Rectal smooth muscle tissue (tissue), 1 donor: Measurements from ENCODE around the gene CYBB.

Experiments used
- H3K27ac ChIP-seq: one replicate; pipeline ENCODE4 v1.7.0; 2013; ENCODE audit warnings: low read depth, low read length, inconsistent platforms
- H3K27me3 ChIP-seq: one replicate; pipeline ENCODE4 v1.7.0; 2013; ENCODE audit warnings: low read length; ENCODE audit not compliant: control insufficient read depth, insufficient read depth
- H3K36me3 ChIP-seq: one replicate; pipeline ENCODE4 v1.7.0; 2013; ENCODE audit warnings: low read length; ENCODE audit not compliant: control insufficient read depth, insufficient read depth
- H3K4me1 ChIP-seq: one replicate; pipeline ENCODE4 v1.7.0; 2013; ENCODE audit warnings: low read length; ENCODE audit not compliant: control insufficient read depth, insufficient read depth
- H3K4me3 ChIP-seq: one replicate; pipeline ENCODE4 v1.7.0; 2013; ENCODE audit warnings: low read length
- H3K9ac ChIP-seq: one replicate; pipeline ENCODE4 v1.7.0; 2013; ENCODE audit warnings: low read length

CYBB gene

GRCh38 chrX:37820646-37821045, 40.8 kb downstream of the CYBB start:
- Histone ChIP-seq H3K27ac (no peak overlapping the region), H3K4me1 (peaks cover 2% of the 10 kb centered on the region), H3K27me3 (no peaks in the 10 kb centered on the region), H3K9ac (no peak overlapping the region), H3K4me3 (no peak overlapping the region), H3K36me3 (no peaks in the 10 kb centered on the region)

DNA sequence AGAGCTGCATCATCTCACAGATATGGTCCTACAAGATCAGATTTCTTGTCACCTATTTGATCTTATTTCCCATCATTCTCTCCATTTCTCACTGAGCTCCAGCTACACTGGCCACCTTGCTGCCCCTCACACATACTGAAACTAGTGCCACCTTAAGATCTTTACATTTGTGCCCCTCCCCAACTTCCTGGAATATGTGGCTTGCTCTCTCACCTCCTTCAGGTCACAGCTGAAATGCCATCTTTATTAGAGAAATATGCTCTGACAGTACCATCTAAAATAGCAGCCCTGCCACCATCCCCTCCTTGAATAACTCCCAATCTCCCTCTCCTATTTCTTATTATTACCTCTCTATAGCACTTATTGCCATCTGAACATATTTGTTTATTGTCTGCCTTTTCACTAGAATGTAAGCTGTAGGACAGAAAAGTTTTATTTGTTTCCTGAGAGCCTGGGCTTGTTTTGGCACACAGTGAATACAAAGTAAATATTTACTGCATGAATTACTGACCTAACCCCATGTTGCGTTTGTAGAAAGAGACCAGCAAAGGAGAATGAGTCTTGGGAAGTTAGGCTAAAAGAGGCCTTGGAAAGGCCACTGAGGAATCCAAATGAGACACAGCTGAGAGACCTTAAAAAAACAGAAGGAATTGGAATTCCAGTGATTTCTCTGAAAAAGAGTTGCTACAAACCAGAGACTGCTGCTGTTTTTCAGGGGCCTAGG, 44.8 kb downstream of the CYBB start:
- H3K36me3 ChIP-seq, result no peaks in the 10 kb centered on the region
- no peak overlapping the region for H3K4me3 ChIP-seq
- H3K27ac ChIP-seq, result no peak overlapping the region
- no peak overlapping the region for H3K9ac ChIP-seq
- peaks cover 3% of the 10 kb centered on the region for H3K27me3 ChIP-seq
- H3K4me1 ChIP-seq, result peaks cover 2% of the 10 kb centered on the region

DNA sequence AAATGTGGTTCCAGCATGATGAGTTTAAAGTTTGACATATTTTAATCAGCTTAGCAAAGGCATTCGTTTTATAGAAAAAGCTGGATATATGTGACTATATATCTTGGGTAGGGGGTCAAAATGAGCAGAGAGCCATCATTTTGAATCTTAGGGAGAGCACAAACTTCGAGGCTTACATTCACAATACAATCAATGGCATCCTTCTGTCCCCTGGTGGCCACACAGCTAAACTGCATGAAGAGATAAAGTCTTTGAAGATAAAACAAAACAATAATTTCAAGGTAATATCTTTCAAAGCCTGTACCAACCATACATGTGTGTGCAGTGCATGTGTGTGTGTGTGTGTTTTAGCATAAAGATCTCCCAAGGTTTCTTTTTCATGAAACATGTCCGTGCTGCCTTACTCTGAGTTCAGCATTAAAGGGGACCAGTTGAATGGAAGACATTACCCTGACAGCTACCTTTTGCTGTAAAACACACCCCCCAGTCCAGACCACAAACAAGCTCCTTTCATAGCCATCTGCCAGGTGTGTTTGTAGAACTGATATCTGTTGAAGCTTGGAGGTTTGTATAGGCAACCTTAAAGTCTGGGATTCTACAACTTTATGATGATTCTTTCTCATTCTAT, 45.5 kb downstream of the CYBB start:
- H3K4me3 ChIP-seq, result no peak overlapping the region
- H3K27me3 ChIP-seq, result peaks cover 3% of the 10 kb centered on the region
- H3K36me3 ChIP-seq, result no peaks in the 10 kb centered on the region
- H3K4me1 ChIP-seq, result peaks cover 2% of the 10 kb centered on the region
- H3K27ac ChIP-seq, result no peak overlapping the region
- no peak overlapping the region for H3K9ac ChIP-seq

DNA sequence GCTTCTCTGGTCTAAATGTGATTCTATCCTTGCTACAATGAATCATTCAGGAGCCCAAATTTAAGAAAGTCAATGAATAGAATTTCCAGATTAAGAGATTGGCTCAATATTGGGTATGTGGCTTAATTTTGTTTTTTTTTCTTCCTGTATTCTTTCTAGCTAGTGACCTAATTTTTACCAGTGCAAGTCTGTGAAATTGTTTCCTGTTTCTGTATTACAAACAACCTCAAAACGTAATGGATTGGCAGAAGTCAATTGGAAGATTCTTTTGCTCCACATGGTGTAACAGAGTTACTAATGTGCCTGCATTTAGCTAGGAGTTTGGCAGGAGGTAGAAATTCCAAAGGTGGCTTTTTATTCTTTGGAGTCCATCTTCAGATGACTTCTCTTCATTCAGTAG, 49.9 kb downstream of the CYBB start:
- Histone ChIP-seq H3K36me3 (no peaks in the 10 kb centered on the region), H3K4me3 (no peak overlapping the region), H3K27ac (no peak overlapping the region), H3K9ac (no peak overlapping the region), H3K27me3 (peaks cover 3% of the 10 kb centered on the region), H3K4me1 (peaks cover 2% of the 10 kb centered on the region)

- no peak overlapping the region for H3K9ac ChIP-seq
- H3K4me3 ChIP-seq, result no peak overlapping the region
Measured at GRCh38 chrX:37830371-37830770, 50.5 kb downstream of the CYBB start.

DNA sequence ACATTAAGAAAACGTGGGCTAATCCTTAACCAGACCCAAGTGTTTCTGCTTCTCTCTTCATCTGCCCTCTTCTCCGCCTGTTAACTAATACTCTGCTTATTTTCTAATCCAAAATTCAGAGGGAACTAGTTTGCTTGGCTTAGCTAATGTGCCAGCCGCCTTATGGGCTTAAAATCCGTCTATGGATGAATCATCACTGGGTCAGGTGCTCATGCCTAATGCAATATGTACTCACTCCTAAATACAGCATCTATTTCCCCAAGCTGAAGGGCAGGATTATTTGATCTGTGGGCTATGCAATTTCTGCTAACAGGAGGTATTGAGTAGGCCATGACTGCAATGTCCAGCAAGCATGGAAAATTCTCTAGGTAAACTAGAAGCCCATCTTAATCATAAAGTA, 55.1 kb downstream of the CYBB start:
- Histone ChIP-seq H3K4me1 (no peaks in the 10 kb centered on the region), H3K36me3 (no peaks in the 10 kb centered on the region), H3K4me3 (no peak overlapping the region), H3K27ac (no peak overlapping the region), H3K27me3 (no peaks in the 10 kb centered on the region), H3K9ac (no peak overlapping the region)

More at GRCh38 chrX:37830371-37830770, 50.5 kb downstream of the CYBB start:
- H3K27me3 ChIP-seq, result peaks cover 3% of the 10 kb centered on the region
- no peaks in the 10 kb centered on the region for H3K36me3 ChIP-seq
- no peak overlapping the region for H3K27ac ChIP-seq
- H3K4me1 ChIP-seq, result no peaks in the 10 kb centered on the region

- Histone ChIP-seq H3K27ac (no peak overlapping the region), H3K36me3 (no peaks in the 10 kb centered on the region), H3K4me1 (no peaks in the 10 kb centered on the region), H3K4me3 (no peak overlapping the region), H3K27me3 (no peaks in the 10 kb centered on the region), H3K9ac (no peak overlapping the region)
Measured at GRCh38 chrX:37840931-37841330, 61.1 kb downstream of the CYBB start.

- no peaks in the 10 kb centered on the region for H3K4me1 ChIP-seq
- no peak overlapping the region for H3K4me3 ChIP-seq
- H3K27ac ChIP-seq, result no peak overlapping the region
- no peak overlapping the region for H3K9ac ChIP-seq
- H3K27me3 ChIP-seq, result no peaks in the 10 kb centered on the region
- no peaks in the 10 kb centered on the region for H3K36me3 ChIP-seq
Measured at GRCh38 chrX:37844622-37845021, 64.8 kb downstream of the CYBB start.

DNA sequence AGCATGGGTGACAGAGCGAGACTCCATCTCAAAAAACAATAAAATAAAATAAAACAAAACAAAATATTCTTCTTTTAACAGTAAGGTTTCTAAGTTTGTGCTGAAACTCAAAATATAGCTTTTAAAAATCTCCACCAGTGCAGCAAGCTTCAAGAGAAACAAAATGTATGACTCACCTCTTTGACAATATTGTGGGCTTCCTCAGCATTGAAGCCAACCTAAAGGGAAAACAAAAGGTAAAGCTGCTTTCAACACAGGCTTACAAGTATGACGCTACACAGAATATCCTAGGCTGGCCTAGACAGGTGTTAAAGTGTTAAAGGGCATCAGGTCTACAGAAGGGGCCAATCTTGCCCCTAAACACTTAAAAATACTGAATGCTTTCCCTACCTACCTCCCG, 66.3 kb downstream of the CYBB start:
- Histone ChIP-seq H3K9ac (no peak overlapping the region), H3K27ac (no peak overlapping the region), H3K4me1 (no peaks in the 10 kb centered on the region), H3K27me3 (no peaks in the 10 kb centered on the region), H3K36me3 (no peaks in the 10 kb centered on the region), H3K4me3 (no peak overlapping the region)

- Histone ChIP-seq H3K4me1 (no peaks in the 10 kb centered on the region), H3K27me3 (no peaks in the 10 kb centered on the region), H3K36me3 (no peaks in the 10 kb centered on the region), H3K27ac (peak overlapping the region; percentile 80), H3K4me3 (peak overlapping the region; percentile 82), H3K9ac (no peak overlapping the region)
Measured at GRCh38 chrX:37846558-37846933, 66.7 kb downstream of the CYBB start.

DNA sequence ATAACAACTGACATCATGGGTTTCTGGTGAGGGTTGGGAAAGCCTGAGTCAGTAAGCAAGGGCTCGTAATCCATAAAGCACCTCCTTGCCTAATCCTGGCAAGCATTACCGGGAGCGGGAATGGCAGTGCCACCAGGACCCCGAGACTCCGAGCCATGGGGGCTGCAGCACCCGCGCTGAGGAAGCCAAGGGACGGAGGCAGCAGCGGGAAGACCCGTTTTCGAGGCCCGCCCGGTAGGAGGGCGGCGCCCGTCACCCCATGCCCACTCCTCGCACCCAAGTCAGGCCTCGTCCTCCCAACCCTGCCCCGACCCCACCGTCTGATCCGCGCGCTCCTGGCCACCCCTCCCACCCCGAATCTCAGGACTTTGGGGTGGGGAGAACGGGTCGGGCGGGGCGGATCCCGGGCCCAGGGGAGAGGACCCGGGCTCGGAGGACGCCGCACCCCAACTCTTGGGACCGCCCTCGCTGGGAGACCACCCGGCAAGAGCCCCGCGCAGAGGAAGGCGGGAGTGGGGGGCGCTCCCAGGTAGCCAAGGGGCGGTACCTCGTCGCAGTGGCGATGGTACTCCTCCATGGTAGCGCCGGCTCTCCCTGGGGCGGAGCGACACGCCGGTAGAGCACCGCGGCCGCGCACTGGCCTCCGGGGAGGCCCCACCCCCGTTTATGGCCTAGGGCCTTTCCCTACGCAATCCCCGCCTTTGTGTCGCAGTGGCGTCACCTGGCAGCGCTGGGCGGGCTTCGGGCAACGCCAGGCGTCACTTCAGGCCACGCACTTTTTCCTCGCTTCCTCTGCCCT, 67.3 kb downstream of the CYBB start, which contains the start of gene DYNLT3:
Gene DYNLT3, minus strand, starts transcription at position 638 of the 799 bp plus-strand sequence. Its CDS starts 61 bp downstream, at position 577.
- no peaks in the 10 kb centered on the region for H3K36me3 ChIP-seq
- H3K4me3 ChIP-seq, result peak within 1 kb of the TSS; percentile 82
- H3K9ac ChIP-seq, result no peak within 1 kb of the TSS
- H3K27ac ChIP-seq, result peak within 1 kb of the TSS; percentile 80
- no peaks in the 10 kb centered on the region for H3K27me3 ChIP-seq
- no peaks in the 10 kb centered on the region for H3K4me1 ChIP-seq

DNA sequence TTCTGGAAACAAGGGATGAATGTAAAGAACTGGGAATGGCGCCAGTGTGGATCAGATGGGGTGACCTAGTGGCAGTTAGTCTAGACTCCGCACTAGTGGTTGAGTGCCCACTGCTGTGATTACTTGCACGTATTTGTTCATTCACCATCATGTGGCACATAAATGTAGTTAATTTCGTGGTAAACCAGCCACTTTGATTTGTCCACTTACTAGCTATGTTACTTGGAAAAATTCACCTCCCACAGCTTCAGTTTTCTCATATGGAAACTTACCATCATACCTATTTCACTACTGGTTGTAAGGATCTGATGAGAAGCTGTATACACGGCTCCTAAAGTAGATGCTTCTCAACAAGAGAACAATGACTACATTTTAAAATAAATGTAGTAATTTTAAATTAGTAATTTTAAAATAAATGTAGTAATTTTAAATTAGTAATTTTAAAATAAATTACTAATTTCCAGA, 67.9 kb downstream of the CYBB start:
- Histone ChIP-seq H3K27me3 (peaks cover 2% of the 10 kb centered on the region), H3K9ac (no peak overlapping the region), H3K27ac (peak overlapping the region; percentile 80), H3K4me1 (no peaks in the 10 kb centered on the region), H3K36me3 (no peaks in the 10 kb centered on the region), H3K4me3 (peak overlapping the region; percentile 82)
